Smooth muscle cell (in vitro differentiated cells): Measurements from ENCODE around the gene PTPN14. TPM values are rescaled to one million over a fixed set of nuclear protein-coding genes. Genes with fewer than 3 reads are reported as not detected.
A peak's percentile ranks its signal among the peaks of the same experiment; 100 is the strongest.
"Not testable (repeated sequence)": the region's sequence is repeated elsewhere in the genome, so short reads cannot be mapped to it uniquely, and the experiment has no call there.

Source experiments
- DNase-seq: peaks from one replicate; lab custom pipeline; 2025; ENCODE audit not compliant: unreplicated experiment; lab: John Stamatoyannopoulos, UW
- H2AFZ ChIP-seq: fragments of 200-600 bp; sonication (generic); 2 replicates; pipeline ENCODE4 v1.6.0; 2016; ENCODE audit warnings: antibody characterized with exemption, low read depth, mild to moderate bottlenecking
- H3F3A ChIP-seq: fragments of 200-600 bp; sonication (generic); 2 replicates; pipeline ENCODE4 v1.6.0; 2017; ENCODE audit warnings: antibody characterized with exemption, low read depth
- H3K27ac ChIP-seq: fragments of 200-600 bp; sonication (generic); 2 replicates; pipeline ENCODE4 v1.5.1; 2016; ENCODE audit warnings: low read depth, mild to moderate bottlenecking
- H3K27me3 ChIP-seq: fragments of 200-600 bp; sonication (generic); 2 replicates; pipeline ENCODE4 v1.6.1; 2016; ENCODE audit warnings: low read depth, mild to moderate bottlenecking
- H3K36me3 ChIP-seq: fragments of 200-600 bp; sonication (generic); 2 replicates; pipeline ENCODE4 v1.5.1; 2016; ENCODE audit warnings: low read depth
- H3K4me1 ChIP-seq: fragments of 200-600 bp; sonication (generic); 2 replicates; pipeline ENCODE4 v1.5.1; 2016; ENCODE audit warnings: low read depth
- H3K4me2 ChIP-seq: fragments of 200-600 bp; sonication (generic); 2 replicates; pipeline ENCODE4 v1.6.0; 2016; ENCODE audit warnings: mild to moderate bottlenecking
- H3K4me3 ChIP-seq: fragments of 200-600 bp; sonication (generic); 2 replicates; pipeline ENCODE4 v1.5.1; 2016; ENCODE audit warnings: mild to moderate bottlenecking
- H3K79me2 ChIP-seq: fragments of 200-600 bp; sonication (generic); 2 replicates; pipeline ENCODE4 v1.6.0; 2016; ENCODE audit warnings: low read depth, mild to moderate bottlenecking
- H3K9ac ChIP-seq: fragments of 200-600 bp; sonication (generic); 2 replicates; pipeline ENCODE4 v1.6.0; 2016; ENCODE audit warnings: low read depth
- H3K9me3 ChIP-seq: fragments of 200-600 bp; sonication (generic); replicated peaks from 2 replicates; pipeline ENCODE4 v1.5.1; 2016; ENCODE audit warnings: low read depth
- H4K20me1 ChIP-seq: fragments of 200-600 bp; sonication (generic); 2 replicates; pipeline ENCODE4 v1.6.0; 2016; ENCODE audit warnings: low read depth
- CTCF ChIP-seq: fragments of 200-600 bp; sonication (generic); IDR thresholded peaks from 2 replicates; pipeline ENCODE4 v1.5.1; 2017; ENCODE audit warnings: borderline replicate concordance, mild to moderate bottlenecking, antibody characterized with exemption; ENCODE audit not compliant: insufficient read depth, poor library complexity, severe bottlenecking
- WGBS: methylation state at CpG from one replicate; pipeline ENCODE4 v1.1.7; 2016; ENCODE audit warnings: low lambda C conversion rate; 5-methylcytosine and 5-hydroxymethylcytosine counted together
- polyA plus RNA-seq: library from polyadenylated mRNA; unstranded; fragments of >200 nt; fragmentation: Nextera tagmentation; extraction: Ambion mirVana; gene quantifications from 2 replicates; pipeline ENCODE4 v1.2.1, GENCODE V29; 2016
- total RNA-seq: library from RNA; depleted of rRNA; stranded (reverse); fragments of >200 nt; gene quantifications from 2 replicates; pipeline ENCODE4 v1.2.3, GENCODE V29; 2014

PTPN14 gene
- total and polyA plus RNA-seq, 2 experiments from 2014 or later = 13.7 to 28.6 TPM

- H4K20me1 ChIP-seq = no peaks in the 10 kb centered on the region
- peaks cover 3% of the 10 kb centered on the region for H3F3A ChIP-seq
- no peak for TF ChIP-seq CTCF
- no peaks in the 10 kb centered on the region for H3K36me3 ChIP-seq
- peak overlapping the region; percentile 0 for H3K27ac ChIP-seq
- H2AFZ ChIP-seq = no peak overlapping the region
- no peak for DNase-seq
- H3K9me3 ChIP-seq = no peaks in the 10 kb centered on the region
- H3K79me2 ChIP-seq = no peaks in the 10 kb centered on the region
- H3K4me2 ChIP-seq = no peak overlapping the region
- WGBS = 49% methylated on average over 7 of the region's 7 CpGs
- H3K4me3 ChIP-seq = no peak overlapping the region
- H3K9ac ChIP-seq = no peak overlapping the region
- no peaks in the 10 kb centered on the region for H3K27me3 ChIP-seq
- H3K4me1 ChIP-seq = peaks cover 13% of the 10 kb centered on the region
These were observed 31.0 kb upstream of the PTPN14 start for GRCh38 chr1:214582289-214582891.

- H3K9ac ChIP-seq = no peak overlapping the region
- H2AFZ ChIP-seq = no peak overlapping the region
- WGBS = 19% methylated on average over 2 of the region's 2 CpGs
These were observed 30.4 kb upstream of the PTPN14 start for GRCh38 chr1:214581785-214582184.

GRCh38 chr1:214579183-214579582 lies 27.8 kb upstream of the PTPN14 start:
- no peak for TF ChIP-seq CTCF
- no peak overlapping the region for H3K27ac ChIP-seq
- H3K4me2 ChIP-seq = no peak overlapping the region
- no peak for DNase-seq
- no peaks in the 10 kb centered on the region for H4K20me1 ChIP-seq
- H3K4me1 ChIP-seq = peaks cover 8% of the 10 kb centered on the region
- no peaks in the 10 kb centered on the region for H3K36me3 ChIP-seq
- no peak overlapping the region for H3K4me3 ChIP-seq
- no peak overlapping the region for H3K9ac ChIP-seq
- H2AFZ ChIP-seq = no peak overlapping the region
- H3K9me3 ChIP-seq = peaks cover 8% of the 10 kb centered on the region
- H3K79me2 ChIP-seq = no peaks in the 10 kb centered on the region
- peaks cover 3% of the 10 kb centered on the region for H3F3A ChIP-seq
- H3K27me3 ChIP-seq = no peaks in the 10 kb centered on the region

More at GRCh38 chr1:214581785-214582184, 30.4 kb upstream of the PTPN14 start:
- Histone ChIP-seq H3K4me1 (peaks cover 13% of the 10 kb centered on the region), H3K27me3 (no peaks in the 10 kb centered on the region), H3K9me3 (no peaks in the 10 kb centered on the region), H3F3A (peaks cover 3% of the 10 kb centered on the region), H3K4me3 (no peak overlapping the region), H3K36me3 (no peaks in the 10 kb centered on the region), H3K4me2 (peak overlapping the region; percentile 30), H3K27ac (peak overlapping the region; percentile 45), H4K20me1 (no peaks in the 10 kb centered on the region), H3K79me2 (no peaks in the 10 kb centered on the region)
- TF ChIP-seq CTCF = no peak
- DNase-seq = no peak

GRCh38 chr1:214576120-214576519 lies 24.7 kb upstream of the PTPN14 start:
- H3F3A ChIP-seq, H3K9me3 ChIP-seq, H3K79me2 ChIP-seq, H3K27ac ChIP-seq, H3K27me3 ChIP-seq, H2AFZ ChIP-seq, DNase-seq, H3K36me3 ChIP-seq, H3K4me2 ChIP-seq, H3K4me3 ChIP-seq, H3K4me1 ChIP-seq, H4K20me1 ChIP-seq, H3K9ac ChIP-seq: not testable (repeated sequence)
- 85% methylated on average over 3 of the region's 3 CpGs for WGBS
